HG03342 (cell line): Measurements from ENCODE around the gene DEFB121.
"Not testable (repeated sequence)": the region's sequence is repeated elsewhere in the genome, so short reads cannot be mapped to it uniquely, and the experiment has no call there.

Source experiments
- ATAC-seq: cut with Tn5 transposase; IDR thresholded peaks from one replicate; pipeline ENCODE4 v1.9.1; 2021; ENCODE audit warnings: mild to moderate bottlenecking, moderate library complexity; ENCODE audit not compliant: unreplicated experiment

DEFB121 gene

GRCh38 chr20:31364272-31364671 lies 41.7 kb downstream of the DEFB121 start:
- not testable (repeated sequence) for ATAC-seq

GRCh38 chr20:31363295-31363694 lies 42.7 kb downstream of the DEFB121 start:
- ATAC-seq: no peak

GRCh38 chr20:31355981-31356380 lies 50.0 kb downstream of the DEFB121 start:
- ATAC-seq: no peak
